IPS-NIHi7 (cell line): ENCODE measurements around the gene RPE.

Experiments
- DNase-seq: peaks from one replicate; pipeline ENCODE4 v3.0.0; 2012; ENCODE audit warnings: mixed read lengths; ENCODE audit errors: extremely low spot score

Gene RPE

DNA sequence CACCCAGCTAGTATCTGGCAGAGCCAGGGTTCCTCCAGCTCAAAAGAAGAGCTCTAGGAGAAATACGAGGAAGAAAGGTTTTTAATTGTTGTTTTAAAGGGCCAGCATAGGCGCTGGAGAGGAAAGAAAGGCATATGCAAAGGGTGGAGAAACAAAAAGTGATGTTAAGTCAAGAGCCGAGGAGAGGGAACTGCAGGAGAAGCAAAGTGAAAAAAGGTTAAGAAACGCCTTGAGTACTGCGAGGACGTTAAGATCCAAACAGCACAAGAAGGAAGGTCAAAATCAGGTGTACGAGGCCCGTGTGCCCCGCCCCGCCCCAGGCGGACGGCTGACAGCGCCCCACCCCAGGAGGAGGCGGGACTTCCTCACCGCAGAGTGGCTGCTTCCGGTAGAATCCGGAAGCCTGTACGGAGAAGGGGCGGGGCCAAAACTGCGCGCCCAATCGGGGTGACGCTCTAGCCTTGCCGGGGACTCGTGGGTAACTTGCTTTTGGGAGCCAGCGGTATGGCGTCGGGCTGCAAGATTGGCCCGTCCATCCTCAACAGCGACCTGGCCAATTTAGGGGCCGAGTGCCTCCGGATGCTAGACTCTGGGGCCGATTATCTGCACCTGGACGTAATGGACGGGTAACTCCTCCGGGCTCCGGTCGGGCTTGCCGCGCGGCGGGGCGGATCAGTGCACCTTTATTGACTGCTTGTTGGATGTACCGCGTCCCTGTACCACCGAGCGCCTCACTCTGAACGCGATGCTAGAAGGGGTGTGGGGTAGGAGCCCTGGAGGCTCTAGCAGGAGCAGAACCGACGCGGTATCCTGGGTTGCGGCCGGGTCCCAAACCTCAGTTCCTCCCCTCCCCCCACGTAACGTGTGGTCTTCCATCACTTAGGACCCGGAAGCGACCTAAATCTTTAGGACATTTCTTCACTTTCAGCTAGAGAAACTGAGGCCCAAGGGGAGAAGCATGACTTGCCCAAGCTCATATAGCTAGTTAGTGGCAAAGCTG, at the start of gene RPE:
Gene RPE (plus strand): TSS at position 481 of the 1,000 bp plus-strand sequence. CDS start 24 bp downstream, at position 505.
- DNase-seq = peak; percentile 97

- DNase-seq = no peak
Observed at GRCh38 chr2:209956271-209956670, 46.2 kb upstream of the RPE start.

- DNase-seq = no peak
Observed at GRCh38 chr2:209958016-209958415, 44.4 kb upstream of the RPE start.

- no peak for DNase-seq
Observed at GRCh38 chr2:209960045-209960444, 42.4 kb upstream of the RPE start.

DNA sequence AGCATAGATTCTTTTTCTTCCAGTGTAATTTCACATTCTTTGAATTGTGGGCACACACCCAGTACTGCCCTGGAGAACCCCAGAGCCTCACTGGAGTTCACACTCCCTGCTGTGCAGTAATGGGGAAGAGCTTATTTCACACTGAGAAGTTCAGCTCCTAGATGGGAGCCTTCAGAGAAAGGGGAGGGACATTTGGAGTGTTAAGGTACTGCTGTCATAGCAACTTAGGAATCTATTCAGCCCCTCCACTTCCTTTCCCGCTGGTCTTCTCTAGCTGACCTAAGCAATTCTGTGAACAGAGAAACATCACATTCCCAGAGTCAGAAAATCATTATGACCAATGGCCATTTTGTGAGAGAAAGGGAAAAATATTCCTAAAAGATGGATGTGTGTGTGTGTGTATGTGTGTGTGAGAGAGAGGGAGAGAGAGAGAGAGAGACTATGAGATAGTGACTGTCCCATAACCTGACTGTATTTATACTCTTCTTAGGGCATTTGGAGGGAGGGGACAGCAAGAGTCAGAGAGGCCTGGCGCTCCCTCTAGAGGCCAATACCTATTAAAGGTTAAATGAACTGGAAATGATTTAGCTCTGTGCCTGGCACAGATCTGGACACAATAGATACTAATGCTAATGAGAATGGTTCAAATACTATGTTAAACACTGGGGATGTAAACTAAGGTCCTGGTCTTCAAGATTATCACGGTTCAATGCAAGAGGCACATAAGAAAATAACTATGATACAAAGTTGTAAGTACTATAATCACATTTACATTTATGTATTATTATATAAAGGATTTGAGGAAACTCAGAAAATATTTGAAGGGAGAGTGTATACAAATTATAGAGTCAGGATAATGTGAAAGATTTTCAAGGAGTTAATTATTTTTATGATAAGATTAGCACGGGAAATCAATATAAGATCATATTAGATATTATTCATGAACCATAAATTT, 41.5 kb upstream of the RPE start:
- peak; percentile 80 for DNase-seq

DNA sequence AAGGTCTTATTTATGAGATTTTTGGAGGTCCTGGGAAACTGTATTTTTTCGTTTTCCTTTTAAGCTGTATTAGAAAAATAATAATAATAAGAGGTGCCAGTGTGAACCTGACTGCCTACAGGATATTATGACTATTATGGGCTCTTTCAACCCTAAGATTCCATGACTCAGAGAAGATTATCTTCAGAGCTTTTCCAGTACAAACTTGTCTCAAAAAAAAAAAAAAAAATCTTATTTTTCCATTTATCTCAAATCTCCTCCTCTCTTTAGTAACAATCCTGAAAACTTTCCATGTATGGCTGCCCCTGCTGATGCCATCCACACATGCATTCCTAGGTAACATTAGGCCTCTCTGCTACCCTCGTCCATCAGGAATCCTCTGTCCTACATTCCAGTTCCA, 36.7 kb upstream of the RPE start:
- no peak for DNase-seq

DNA sequence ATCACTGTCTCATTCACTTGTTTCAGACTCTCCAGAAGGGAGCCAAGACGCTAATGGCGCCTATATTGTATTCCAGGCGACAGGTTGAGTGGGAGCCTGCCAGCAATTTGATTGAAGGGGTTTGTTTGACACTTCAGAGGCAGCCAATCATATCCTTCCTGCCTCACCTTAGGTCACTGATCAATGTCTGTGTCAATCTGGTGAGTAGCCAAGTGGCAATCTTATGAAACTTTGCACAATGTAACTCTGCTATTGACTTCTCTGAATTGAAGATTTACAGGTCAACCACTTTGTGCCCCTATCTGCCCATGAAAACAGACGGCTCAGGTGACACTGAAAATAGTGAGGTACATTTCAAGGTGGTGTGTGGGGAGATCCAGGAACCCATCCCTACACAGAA, 32.7 kb upstream of the RPE start:
- DNase-seq = no peak

DNA sequence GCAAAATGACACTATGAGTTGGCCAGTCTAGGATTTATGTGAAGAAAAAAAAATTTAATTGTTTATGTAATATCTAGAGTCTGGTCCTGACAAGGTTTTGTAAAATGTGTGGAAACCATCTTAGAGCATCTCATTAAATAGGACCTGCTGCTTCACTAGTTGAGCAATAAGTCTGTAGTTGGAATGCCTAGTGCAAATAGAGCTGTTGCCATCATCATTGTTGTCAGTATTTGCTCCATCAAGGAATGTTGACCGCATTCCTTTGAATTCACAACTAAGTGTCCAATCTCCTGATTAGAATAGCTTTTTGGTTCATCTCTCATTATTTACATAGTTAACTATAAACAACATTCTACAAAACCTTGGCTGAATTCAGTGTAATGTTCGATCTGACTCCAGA, 32.2 kb upstream of the RPE start:
- DNase-seq = no peak

GRCh38 chr2:209970711-209971110, 31.7 kb upstream of the RPE start:
- no peak for DNase-seq

DNA sequence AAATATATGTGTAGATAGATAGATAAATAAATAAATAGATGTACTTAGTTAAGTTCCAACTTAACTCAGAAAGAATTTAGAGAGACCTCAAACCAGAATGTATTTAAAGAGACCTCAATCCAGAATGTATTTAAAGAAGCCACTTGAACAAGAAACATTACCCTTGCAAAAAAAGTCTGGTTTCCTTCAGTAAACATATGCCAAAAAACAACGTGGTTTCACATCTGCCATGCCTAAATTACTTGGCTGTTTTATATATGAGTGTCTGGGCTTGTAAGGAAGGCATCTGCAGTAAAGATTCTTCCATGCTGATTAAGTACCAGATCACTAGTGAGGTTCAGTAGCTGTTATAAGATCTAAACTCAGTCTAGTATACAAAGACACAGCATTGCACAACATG, 29.1 kb upstream of the RPE start:
- DNase-seq = no peak

DNA sequence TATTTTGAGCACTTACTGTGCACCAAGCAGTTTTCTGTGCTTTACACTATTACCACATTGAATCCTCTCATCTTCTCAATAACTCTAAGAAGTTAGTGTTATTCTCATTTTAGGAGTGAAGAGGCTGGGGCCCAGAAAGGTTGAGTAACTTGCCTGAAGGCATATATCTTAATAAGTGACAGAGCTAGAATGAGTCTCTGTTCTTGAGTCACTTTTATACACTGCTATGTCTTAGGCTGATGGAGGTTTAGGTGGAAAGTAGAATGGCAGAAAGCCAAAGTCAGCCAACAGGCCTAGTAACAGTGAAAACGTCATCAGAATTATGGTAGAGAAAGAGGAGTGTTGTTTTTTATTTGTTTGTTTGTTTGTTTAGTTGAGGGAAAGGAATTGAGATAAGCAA, 27.9 kb upstream of the RPE start:
- no peak for DNase-seq

- DNase-seq = no peak
Observed at GRCh38 chr2:209976698-209977385, 25.6 kb upstream of the RPE start.

- peak; percentile 18 for DNase-seq
Observed at GRCh38 chr2:209977386-209978239, 24.8 kb upstream of the RPE start.

- no peak for DNase-seq
Observed at GRCh38 chr2:209984291-209984690, 18.1 kb upstream of the RPE start.

- no peak for DNase-seq
Observed at GRCh38 chr2:209985874-209986273, 16.6 kb upstream of the RPE start.

- no peak for DNase-seq
Observed at GRCh38 chr2:209986415-209986814, 16.0 kb upstream of the RPE start.

DNA sequence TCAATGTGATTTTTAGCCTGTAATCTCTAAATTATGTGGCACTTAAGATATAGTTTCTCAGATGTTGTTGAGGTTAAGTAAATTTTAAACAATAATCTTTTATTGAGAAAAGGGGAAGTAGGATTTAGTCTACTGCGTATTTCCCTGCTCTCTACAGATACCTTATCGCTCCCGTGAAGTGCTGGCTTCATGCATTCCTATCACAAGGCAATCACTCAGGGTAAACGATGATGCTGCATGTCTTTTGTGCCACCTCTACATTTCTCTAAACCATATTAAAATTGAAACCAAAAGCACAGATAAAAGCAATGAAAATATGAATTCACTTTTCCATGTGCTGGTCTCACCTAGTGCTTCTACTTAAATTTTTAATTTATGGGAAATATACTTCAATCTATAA, 14.4 kb upstream of the RPE start:
- no peak for DNase-seq

GRCh38 chr2:209990838-209991237, 11.6 kb upstream of the RPE start:
- no peak for DNase-seq

DNA sequence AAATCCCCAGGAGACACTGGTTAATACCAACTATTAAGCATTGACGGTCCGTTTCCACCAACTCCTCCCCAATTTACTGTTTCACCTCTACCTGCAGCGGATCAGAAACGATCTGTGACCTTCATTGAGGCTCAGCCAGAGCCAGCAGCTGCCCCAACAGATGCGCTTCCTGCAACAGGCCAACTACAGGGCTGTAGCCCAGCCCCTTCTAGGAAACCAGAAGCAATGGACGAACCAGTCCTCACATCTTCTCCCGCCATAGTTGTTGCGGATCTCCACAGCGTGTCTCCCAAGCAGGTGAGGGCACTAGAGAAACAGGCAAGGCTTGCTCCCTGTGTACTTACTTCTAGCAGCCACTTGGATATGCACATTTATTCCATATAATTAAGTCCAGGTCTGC, 8.5 kb upstream of the RPE start:
- DNase-seq = no peak

DNA sequence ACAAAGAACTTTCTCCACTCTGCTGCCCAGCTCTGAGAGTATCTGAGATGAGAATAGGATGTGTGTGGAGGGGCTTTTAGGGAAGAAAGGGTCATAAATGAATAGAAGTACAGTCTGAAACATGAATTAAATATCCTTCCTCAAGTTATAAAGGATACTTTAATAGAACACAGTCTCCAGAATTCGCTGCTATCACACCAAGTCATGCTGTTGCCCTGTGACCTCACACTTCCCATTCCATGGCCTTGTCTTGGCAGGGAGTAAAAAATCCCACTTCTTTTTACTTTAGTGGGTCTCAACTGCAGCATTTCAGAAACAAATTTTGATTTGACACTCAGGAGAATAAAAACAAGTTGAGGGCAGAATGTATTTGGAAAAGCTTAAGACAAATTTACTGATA, 3.8 kb upstream of the RPE start:
- no peak for DNase-seq
